Pancreas (tissue), 10 donors: ENCODE data around the gene PRDM15. TPM values are rescaled to one million over a fixed set of nuclear protein-coding genes. Genes with fewer than 3 reads are reported as not detected.

Experiments
- ATAC-seq, 4 donors: fragments of 200-7000 bp; cut with Tn5 transposase; one replicate each; pipeline versions ENCODE4 v1.8.0 to v1.9.1; 2020; ENCODE audit warnings: mild to moderate bottlenecking in 4 of 4, moderate library complexity in 4 of 4
- DNase-seq, 6 donors: peaks; one replicate each; pipeline ENCODE4 v3.0.0-alpha.2; 2020
- FAIRE-seq: peaks from 2 replicates; lab custom pipeline; 2012; peaks lifted over from hg19 to GRCh38; lab: Jason Lieb, UNC
- H3K27ac ChIP-seq, 4 donors: fragments of 200-600 bp; sonication (generic); 1 replicate in 3 of 4; 2 replicates in 1 of 4; pipeline versions ENCODE4 v1.5.0 to v1.8.0; 2020
- H3K27me3 ChIP-seq, 4 donors: fragments of 200-600 bp; one replicate each; pipeline ENCODE4 v1.8.0; 2021
- H3K36me3 ChIP-seq, 3 donors: fragments of 200-600 bp; sonication (generic) in 1 of 3; one replicate each; pipeline versions ENCODE4 v1.5.0 to v1.8.0; 2020 to 2021
- H3K4me1 ChIP-seq, 3 donors: fragments of 200-600 bp; one replicate each; pipeline ENCODE4 v1.8.0; 2021
- H3K4me3 ChIP-seq, 4 donors: fragments of 200-600 bp; sonication (generic) in 2 of 4; one replicate each; pipeline versions ENCODE4 v1.5.0 to v1.8.0; 2020 to 2021
- H3K9me3 ChIP-seq, 4 donors: fragments of 200-600 bp; one replicate each; pipeline ENCODE4 v1.8.0; 2021
- CTCF ChIP-seq, 4 donors: fragments of 200-600 bp; sonication (generic) in 3 of 4; IDR thresholded peaks; one replicate each; pipeline versions ENCODE4 v1.5.0 to v1.8.0; 2021; ENCODE audit warnings: antibody characterized with exemption in 4 of 4
- WGBS, 2 donors: extraction: QIAGEN DNeasy Blood & Tissue Kit; methylation state at CpG; one replicate each; pipeline ENCODE4 v1.1.7; 2013; 5-methylcytosine and 5-hydroxymethylcytosine counted together
- intact Hi-C, 3 donors: fragments of 100-400 bp; cut with DNase I; formaldehyde crosslinking; loops; one replicate each; pipeline versions ENCODE4 v1.11.1 to v1.14.2; 2022
- polyA plus RNA-seq, 2 donors: library from polyadenylated mRNA; stranded (reverse); fragments of 200-250 nt; gene quantifications; one replicate each; pipeline ENCODE4 v1.2.3, GENCODE V29; 2013
- total RNA-seq, 6 donors: library from RNA; stranded (reverse); fragmentation: NEBNext Ultra II Directional in 4 of 6; extraction: Animal tissue kit (Norgen Biotek cat#: 25700) in 4 of 6; gene quantifications; one replicate each; pipeline versions ENCODE4 v1.2.1 to v1.2.4, GENCODE V29; 2021 to 2023
- donor health status: healthy with polysubstance abuse.
- donor health status: DM: no; HTN: no; CAD: no; lungs with moderate emphysema.
- donor health status: DM: no; HTN: no; CAD: no.
- donor health status: control.
- donor health status: control.
- donor health status: Bipolar disorder and iron deficiency.
- donor health status: DM: yes; HTN: yes; CAD: no.
- donor health status: DM: no; HTN: no; CAD: no.
- donor health status: DM: no; HTN: no; CAD: no.
- donor health status: DM: yes; HTN: yes; CAD: no.

PRDM15 gene
- total and polyA plus RNA-seq, 8 donors: 1.6 to 3.9 (median 3.4) TPM

- FAIRE-seq (no peak), DNase-seq (no peak), ATAC-seq (no peak)
- WGBS, 2 donors: 53 to 75% methylated on average over 2 of the region's 2 CpGs
- no peak for TF ChIP-seq CTCF (IDR thresholded peaks at IDR 0.05)
- H3K4me3 ChIP-seq: no peak overlapping the region
- no peaks in the 10 kb centered on the region for H3K36me3 ChIP-seq
- no peaks in the 10 kb centered on the region for H3K9me3 ChIP-seq
- H3K4me1 ChIP-seq: peaks cover 4 to 13% (median 12%) of the 10 kb centered on the region in 3 donors
- intact Hi-C loops: no loop called here
- H3K27ac ChIP-seq: no peak overlapping the region
- no peaks in the 10 kb centered on the region for H3K27me3 ChIP-seq
Observed at GRCh38 chr21:41781050-41781410, 98.1 kb downstream of the PRDM15 start.

GRCh38 chr21:41780337-41781049 lies 98.7 kb downstream of the PRDM15 start:
- TF ChIP-seq CTCF (IDR thresholded peaks at IDR 0.05): no peak
- Histone ChIP-seq H3K27ac (no peak overlapping the region), H3K9me3 (no peaks in the 10 kb centered on the region), H3K4me1 (peaks cover 4 to 13% (median 13%) of the 10 kb centered on the region in 3 donors), H3K27me3 (no peaks in the 10 kb centered on the region), H3K4me3 (no peak overlapping the region), H3K36me3 (no peaks in the 10 kb centered on the region)
- WGBS, 2 donors: 78 to 79% methylated on average over 1 of the region's 1 CpG
- DNase-seq: no peak
- intact Hi-C loops: no loop called here
- ATAC-seq: no peak
- FAIRE-seq: no peak

GRCh38 chr21:41779659-41780058 lies 99.5 kb downstream of the PRDM15 start:
- 31 to 40% methylated on average over 5 of the region's 5 CpGs for WGBS, 2 donors
- DNase-seq (no peak), ATAC-seq (peak in 1 of 4 donors; percentile 16), FAIRE-seq (no peak)
- Histone ChIP-seq H3K36me3 (no peaks in the 10 kb centered on the region), H3K4me3 (peak overlapping the region in 1 of 4 donors; percentile 9), H3K27ac (no peak overlapping the region), H3K4me1 (peaks cover 4 to 16% (median 13%) of the 10 kb centered on the region in 3 donors), H3K27me3 (no peaks in the 10 kb centered on the region), H3K9me3 (no peaks in the 10 kb centered on the region)
- TF ChIP-seq CTCF (IDR thresholded peaks at IDR 0.05): no peak
- intact Hi-C loops: loop anchor here in 1 of 3 donors (2.0 kb wide), 1 partner anchor 171 kb away; no protein-coding TSS in a partner anchor

GRCh38 chr21:41778930-41779600 lies 100.1 kb downstream of the PRDM15 start:
- peaks cover 4 to 20% (median 13%) of the 10 kb centered on the region in 3 donors for H3K4me1 ChIP-seq
- DNase-seq (no peak), ATAC-seq (peak in 3 of 4 donors; percentile 39 to 66 (median 64)), FAIRE-seq (no peak)
- peak overlapping the region in 1 of 4 donors; percentile 9 for H3K4me3 ChIP-seq
- H3K36me3 ChIP-seq: no peaks in the 10 kb centered on the region
- H3K9me3 ChIP-seq: no peaks in the 10 kb centered on the region
- WGBS, 2 donors: 27 to 33% methylated on average over 16 of the region's 16 CpGs
- no peaks in the 10 kb centered on the region for H3K27me3 ChIP-seq
- no peak overlapping the region for H3K27ac ChIP-seq
- no peak for TF ChIP-seq CTCF (IDR thresholded peaks at IDR 0.05)
- intact Hi-C loops: loop anchor here in 1 of 3 donors (2.0 kb wide), 1 partner anchor 170 kb away; no protein-coding TSS in a partner anchor
